Right renal cortex interstitium (tissue), 3 donors: ENCODE data around the gene PTGES3. TPM values are rescaled to one million over a fixed set of nuclear protein-coding genes. Genes with fewer than 3 reads are reported as not detected.

ENCODE experiments used
- DNase-seq, 3 donors: peaks; one replicate each; pipeline ENCODE4 v3.0.0-alpha.2; 2013; ENCODE audit warnings: low read depth in 3 of 3, low spot score in 2 of 3
- polyA plus RNA-seq, 3 donors: library from polyadenylated mRNA; unstranded; fragments of 120-200 nt; gene quantifications; one replicate each; pipeline ENCODE4 v1.2.1, GENCODE V29; 2013; ENCODE audit not compliant: insufficient read length in 3 of 3

Gene PTGES3
- polyA plus RNA-seq, 3 donors: 335 to 363 (median 347) TPM

DNA sequence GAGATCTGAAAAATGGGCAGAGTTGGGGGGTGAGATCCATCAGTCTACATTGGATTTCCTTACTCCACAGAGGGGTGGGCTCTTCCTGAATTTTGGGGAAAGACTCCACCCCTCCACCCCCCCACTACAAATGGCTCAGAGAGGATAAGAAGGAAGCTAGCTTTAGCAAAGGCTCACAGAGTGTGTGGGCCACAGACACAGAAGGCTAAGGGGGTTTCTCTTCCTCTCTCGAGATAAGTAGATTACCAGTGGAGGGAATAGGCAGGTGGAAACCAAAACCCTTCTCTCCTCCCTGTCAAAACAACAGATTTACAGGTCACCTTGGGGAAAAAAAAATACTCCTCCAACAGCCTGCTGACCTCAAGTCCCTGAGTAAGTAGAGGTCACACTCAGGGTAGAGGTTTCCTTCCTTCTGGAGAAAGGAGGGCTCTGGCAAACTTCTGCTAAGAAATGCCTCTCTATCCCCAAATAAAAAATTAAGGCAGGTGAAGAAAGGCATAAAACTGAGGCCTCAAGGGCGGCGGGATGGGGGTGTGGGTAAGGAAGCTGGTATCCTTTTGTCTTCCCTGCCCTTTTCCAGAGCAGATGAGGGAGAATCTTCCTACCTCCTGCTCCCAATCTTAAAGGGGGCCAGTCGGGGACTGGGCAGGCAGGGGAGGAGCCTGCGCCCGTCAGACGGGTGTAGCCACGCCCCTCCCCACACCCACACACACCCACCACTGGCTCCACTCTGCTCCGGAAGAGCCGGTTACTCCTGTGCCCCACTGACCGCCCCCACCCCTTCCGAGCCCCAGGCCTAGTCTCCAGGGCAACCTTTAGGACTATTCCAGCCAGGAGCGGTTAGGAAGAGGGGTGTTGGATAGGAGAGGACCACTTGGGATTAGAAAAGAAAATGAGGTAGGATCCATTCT lies 56.0 kb downstream of the PTGES3 start:
- DNase-seq: no peak

DNA sequence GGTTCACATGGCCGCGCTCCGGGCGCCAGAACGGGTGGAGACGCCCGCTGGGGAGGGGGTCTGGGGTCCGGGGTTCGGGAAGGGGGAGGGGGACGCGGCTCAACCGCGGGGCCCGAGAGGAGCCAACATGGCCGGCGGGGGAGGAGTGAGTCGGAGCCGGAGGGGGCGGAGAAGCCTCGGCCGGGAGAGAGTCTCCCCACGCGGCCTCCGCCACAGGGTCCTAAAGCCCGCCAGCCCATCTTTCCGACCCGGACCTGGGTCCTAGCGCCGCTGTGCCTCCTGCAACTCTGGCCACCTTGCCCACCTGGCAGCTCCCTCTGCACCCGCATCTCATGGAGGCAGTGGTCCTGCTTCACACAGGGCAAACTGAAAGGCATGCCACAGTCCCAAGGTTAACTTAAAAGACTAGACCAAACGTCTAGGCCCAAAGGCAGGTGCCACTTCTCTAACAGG lies 57.9 kb downstream of the PTGES3 start, which contains the start of gene BAZ2A:
BAZ2A (minus strand) TSS at position 147 of the 453 bp plus-strand sequence. CDS start 12,796 bp downstream, outside the sequence.
- no peak for DNase-seq

DNA sequence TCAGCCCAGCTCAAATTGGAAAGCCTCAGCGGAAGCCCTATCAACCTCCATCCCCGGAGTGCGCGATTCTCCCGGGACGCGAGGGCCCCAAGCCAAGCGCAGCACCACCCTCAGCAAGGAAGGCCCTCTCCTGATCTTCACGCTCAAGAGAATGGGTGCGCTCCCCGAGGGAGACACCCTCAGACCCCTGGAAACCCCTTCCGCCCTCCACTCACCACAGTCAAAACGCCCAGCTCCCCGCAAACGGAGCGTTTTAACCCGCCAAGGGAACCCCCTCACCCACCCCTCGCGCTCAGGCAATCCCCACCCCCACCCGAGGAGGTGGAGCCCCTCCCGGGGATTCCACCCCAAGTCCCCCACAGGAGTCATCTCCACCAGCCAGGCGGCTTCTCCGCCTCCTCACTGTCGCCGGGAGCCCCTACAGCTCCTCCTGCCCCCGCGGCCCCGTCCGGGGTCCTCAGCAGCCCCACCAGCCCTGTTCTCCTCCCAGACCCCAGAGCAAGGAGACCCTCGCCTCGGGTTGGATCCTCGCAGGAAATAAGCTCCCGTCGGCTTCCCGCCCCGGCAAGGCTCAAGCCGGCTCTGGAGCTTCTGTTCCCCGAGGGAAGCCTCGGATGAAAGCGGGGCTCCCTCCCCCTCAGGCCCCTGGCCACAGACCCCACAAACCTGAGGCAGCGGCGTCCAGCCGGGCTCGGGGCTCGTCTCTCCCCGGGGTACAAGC lies 58.5 kb downstream of the PTGES3 start:
- no peak for DNase-seq

DNA sequence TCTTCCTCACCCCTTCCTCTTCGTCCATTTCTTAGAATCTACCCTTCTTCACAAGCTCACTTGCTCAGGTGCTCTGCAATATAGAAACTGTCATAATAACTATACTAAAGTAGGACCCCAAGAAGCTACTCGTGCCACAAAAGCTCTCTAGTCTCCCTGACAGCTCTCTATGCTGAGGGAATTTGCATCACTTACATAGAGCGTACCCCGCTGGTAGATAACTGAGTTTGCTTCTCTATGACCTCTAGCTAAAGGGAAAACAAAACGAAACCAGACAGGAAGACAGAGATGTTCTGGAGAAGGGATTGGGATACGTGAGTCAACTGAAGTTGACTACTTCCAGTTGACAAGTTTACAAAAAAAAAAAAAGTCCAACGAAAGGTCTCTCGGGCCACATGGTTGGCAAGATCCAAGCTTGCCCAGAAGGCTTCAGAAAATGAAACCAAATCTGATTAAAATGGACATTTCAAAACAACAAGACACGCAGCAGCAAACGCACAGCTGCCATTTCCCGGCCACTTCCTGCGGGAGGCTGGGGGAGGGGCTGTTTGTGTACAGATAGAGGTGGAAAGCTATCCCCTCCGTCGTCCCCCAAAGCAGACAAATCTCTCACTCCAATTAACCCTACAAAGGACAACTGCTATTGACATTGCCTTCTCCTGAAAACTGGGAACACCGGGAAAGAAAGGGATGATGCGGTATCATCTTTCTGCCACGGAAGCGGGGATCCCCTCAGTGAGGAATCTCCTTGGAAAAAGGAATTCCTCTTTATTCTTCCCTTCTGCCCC lies 59.2 kb downstream of the PTGES3 start:
- no peak for DNase-seq

DNA sequence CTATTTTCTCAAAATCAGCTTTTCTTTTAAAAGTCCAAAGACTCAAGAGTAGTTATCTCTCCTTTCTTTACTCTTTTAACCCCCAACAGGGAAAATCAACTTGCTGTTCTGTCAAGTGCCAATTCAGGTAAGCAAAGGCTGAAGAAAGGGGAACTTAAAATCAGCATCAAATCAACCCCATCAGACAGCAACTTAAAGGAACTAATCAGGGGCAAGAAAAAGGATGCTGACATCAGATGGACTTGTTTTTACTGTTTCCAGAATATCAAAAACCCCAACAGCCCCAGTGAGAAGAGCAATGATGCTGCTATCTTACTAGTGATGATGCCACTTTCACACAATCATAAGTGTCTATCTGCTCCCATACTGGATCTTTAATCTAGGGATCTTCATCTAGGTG lies 61.4 kb downstream of the PTGES3 start:
- no peak for DNase-seq

DNA sequence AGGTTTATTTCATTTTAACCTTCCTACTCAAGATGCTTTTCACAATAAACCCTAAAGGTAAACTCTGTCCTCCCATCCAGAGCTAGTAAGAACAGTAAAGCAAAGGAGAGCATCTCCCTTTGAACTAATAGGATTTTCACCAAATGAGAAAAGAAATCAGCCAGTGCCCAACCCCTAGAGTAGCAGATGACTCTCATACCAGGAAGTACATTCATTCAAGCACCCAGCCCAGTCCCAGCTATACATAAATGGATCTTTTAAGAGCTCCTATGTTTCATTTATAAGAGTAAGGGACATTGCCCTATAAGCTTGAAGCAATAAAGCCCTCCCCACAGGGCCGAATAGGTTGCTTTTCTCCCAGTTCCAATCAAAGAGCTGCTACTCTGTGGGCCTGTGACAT lies 65.5 kb downstream of the PTGES3 start:
- DNase-seq: no peak

DNA sequence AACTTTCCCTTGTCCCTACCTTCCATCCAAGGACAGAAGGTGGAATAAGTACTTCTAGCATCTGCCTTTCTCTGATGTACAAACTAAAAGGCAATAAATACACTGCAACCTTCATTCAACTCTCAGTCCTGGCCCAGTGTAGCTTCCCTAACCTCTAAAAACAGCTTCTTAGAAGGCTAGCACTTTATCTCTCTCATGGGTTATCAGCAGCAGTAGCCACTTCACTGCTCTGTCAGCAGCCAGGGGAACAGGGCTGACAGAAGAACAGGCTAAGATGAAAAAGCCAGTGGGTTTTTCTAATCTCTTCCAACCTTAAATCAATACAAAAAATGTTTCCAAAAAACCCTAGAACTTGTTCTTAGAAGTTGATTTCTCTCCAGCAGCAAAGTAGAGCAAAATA lies 71.2 kb downstream of the PTGES3 start:
- no peak for DNase-seq

DNA sequence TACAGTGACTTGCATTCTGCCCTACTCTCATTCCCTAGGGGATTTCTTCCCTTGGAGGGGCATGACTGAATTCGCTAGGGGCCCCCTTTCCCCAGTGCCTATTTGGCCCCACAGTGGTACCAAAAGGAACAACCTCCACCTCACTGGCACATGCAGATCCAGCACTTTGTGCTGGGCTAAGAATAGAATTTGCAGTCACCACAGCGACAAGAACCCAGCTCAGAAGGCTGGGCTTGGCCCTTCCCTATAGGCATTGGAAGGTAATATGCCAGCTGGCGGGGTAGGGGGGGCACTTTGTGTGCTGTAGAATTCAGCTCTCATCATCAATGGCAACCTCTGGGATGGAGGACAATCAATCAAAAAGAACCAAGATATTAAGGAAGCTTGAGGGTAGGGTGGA lies 71.8 kb downstream of the PTGES3 start:
- DNase-seq: no peak

DNA sequence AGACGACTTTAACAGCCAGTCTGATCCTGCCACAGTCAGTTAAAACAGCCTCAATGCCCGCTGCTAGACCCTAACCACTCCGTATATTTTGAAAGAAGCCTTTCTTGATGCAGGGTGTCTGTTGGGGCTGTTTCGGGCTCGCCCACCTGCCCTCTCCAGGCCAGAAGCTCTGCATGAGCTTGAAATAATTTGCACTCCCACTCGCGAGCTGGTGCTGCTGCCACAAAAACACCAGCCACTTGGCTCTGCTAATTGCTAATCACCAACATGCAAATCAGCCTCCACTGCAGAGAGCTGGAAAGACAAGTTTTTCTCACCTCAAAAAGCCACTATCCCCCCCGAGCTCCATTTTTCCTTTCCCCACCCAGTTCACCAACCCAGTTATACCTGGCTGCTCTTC lies 73.5 kb downstream of the PTGES3 start:
- no peak for DNase-seq

Other genes with a start within 250 kb of the PTGES3 start
- 10 to 100 TPM; 34.8 to 38.2 (median 35.2) TPM for gene TIMELESS, start 238.9 kb downstream of the PTGES3 start, polyA plus RNA-seq
- gene MIP, start 233.6 kb downstream of the PTGES3 start, polyA plus RNA-seq: under 1 TPM in 1 of 3 donors, not detected in 2; 0.18 TPM
- gene SPRYD4, start 219.7 kb downstream of the PTGES3 start, polyA plus RNA-seq: 1 to 10 TPM; 3.9 to 4.2 (median 4.1) TPM
- gene GLS2, start 200.1 kb downstream of the PTGES3 start, polyA plus RNA-seq: 1 to 10 TPM in 2 of 3 donors, under 1 TPM in 1; 0.89 to 1.7 (median 1.1) TPM
- 10 to 100 TPM; 40.8 to 48.7 (median 42.5) TPM for gene RBMS2, start 166.5 kb downstream of the PTGES3 start, polyA plus RNA-seq
- 10 to 100 TPM; 73.0 to 88.5 (median 74.2) TPM for gene BAZ2A, start 58.0 kb downstream of the PTGES3 start, polyA plus RNA-seq
- gene ATP5F1B, start 42.3 kb downstream of the PTGES3 start, polyA plus RNA-seq: 1,000 to 10,000 TPM; 1,294 to 1,348 (median 1,299) TPM
- 1,000 to 10,000 TPM; 2,397 to 2,715 (median 2,525) TPM for gene NACA, start 37.0 kb upstream of the PTGES3 start, polyA plus RNA-seq
- 10 to 100 TPM; 17.6 to 23.6 (median 21.6) TPM for gene PRIM1, start 64.0 kb upstream of the PTGES3 start, polyA plus RNA-seq
- gene HSD17B6, start 75.0 kb upstream of the PTGES3 start, polyA plus RNA-seq: 1 to 10 TPM; 1.0 to 1.5 (median 1.4) TPM
- gene SDR9C7, start 246.1 kb upstream of the PTGES3 start, polyA plus RNA-seq: under 1 TPM in 2 of 3 donors, not detected in 1; 0.07 to 0.11 TPM